GM21717 (cell line): ENCODE data around the gene PGLYRP4.

Source experiments
- ATAC-seq: cut with Tn5 transposase; IDR thresholded peaks from one replicate; pipeline ENCODE4 v1.9.1; 2021; ENCODE audit warnings: mild to moderate bottlenecking, moderate library complexity; ENCODE audit not compliant: unreplicated experiment

The PGLYRP4 gene

GRCh38 chr1:153293480-153293775 lies 55.2 kb downstream of the PGLYRP4 start:
- ATAC-seq, result no peak

- ATAC-seq, result no peak
Observed at GRCh38 chr1:153292740-153293479, 55.7 kb downstream of the PGLYRP4 start.

GRCh38 chr1:153292185-153292584 lies 56.5 kb downstream of the PGLYRP4 start:
- no peak for ATAC-seq

- ATAC-seq, result no peak
Observed at GRCh38 chr1:153291514-153291913, 57.1 kb downstream of the PGLYRP4 start.

GRCh38 chr1:153288634-153289275 lies 59.9 kb downstream of the PGLYRP4 start:
- no peak for ATAC-seq
